Psoas muscle (tissue), 8 donors: ENCODE data around the gene PCGF3. TPM values are rescaled to one million over a fixed set of nuclear protein-coding genes. Genes with fewer than 3 reads are reported as not detected.
A peak's percentile ranks its signal among the peaks of the same experiment; 100 is the strongest.

ENCODE experiments used
- ATAC-seq, 4 donors: fragments of 200-7000 bp; cut with Tn5 transposase; one replicate each; pipeline ENCODE4 v1.9.1; 2020; ENCODE audit warnings: moderate library complexity in 3 of 4, mild to moderate bottlenecking in 2 of 4
- DNase-seq, 2 donors: peaks; one replicate each; pipeline ENCODE4 v3.0.0-alpha.2; 2020
- H3K27ac ChIP-seq: fragments of 200-600 bp; one replicate; pipeline ENCODE4 v1.8.0; 2022
- H3K27me3 ChIP-seq, 3 donors: fragments of 200-600 bp in 1 of 3; one replicate each; pipeline versions ENCODE4 v1.6.1 to v1.8.0; 2013 to 2022; ENCODE audit warnings: low read length in 2 of 3, mild to moderate bottlenecking in 2 of 3, moderate library complexity in 1 of 3; ENCODE audit not compliant: insufficient read depth in 3 of 3
- H3K36me3 ChIP-seq, 2 donors: fragments of 200-600 bp in 1 of 2; one replicate each; pipeline versions ENCODE4 v1.6.1 to v1.8.0; 2013 to 2022; ENCODE audit warnings: low read depth in 1 of 2, mild to moderate bottlenecking in 1 of 2, moderate library complexity in 1 of 2; ENCODE audit not compliant: insufficient read depth in 1 of 2
- H3K4me1 ChIP-seq: fragments of 200-600 bp; one replicate; pipeline ENCODE4 v1.8.0; 2022
- H3K4me3 ChIP-seq: fragments of 200-600 bp; one replicate; pipeline ENCODE4 v1.8.0; 2022; ENCODE audit warnings: mild to moderate bottlenecking
- H3K9me3 ChIP-seq: fragments of 200-600 bp; one replicate; pipeline ENCODE4 v1.8.0; 2022
- WGBS, 3 donors: extraction: QIAGEN DNeasy Blood & Tissue Kit; methylation state at CpG; one replicate each; pipeline versions ENCODE4 v1.1.6 to v1.1.7; 2013; 5-methylcytosine and 5-hydroxymethylcytosine counted together
- intact Hi-C, 2 donors: fragments of 100-400 bp; cut with DNase I; formaldehyde crosslinking; loops; one replicate each; pipeline versions ENCODE4 v1.11.0 to v1.14.2; 2022
- polyA plus RNA-seq, 3 donors: library from polyadenylated mRNA; stranded (reverse); fragments of 200-250 nt; gene quantifications; one replicate each; pipeline ENCODE4 v1.2.3, GENCODE V29; 2013
- total RNA-seq, 4 donors: library from RNA; stranded (reverse); fragmentation: NEBNext Ultra II Directional in 2 of 4; extraction: Animal tissue kit (Norgen Biotek cat#: 25700) in 2 of 4; gene quantifications; one replicate each; pipeline versions ENCODE4 v1.2.1 to v1.2.4, GENCODE V29; 2021 to 2023
- TF ChIP-seq, protein P1 (sequence below): fragments of 200-600 bp; IDR thresholded peaks from one replicate; pipeline ENCODE4 v1.8.0; 2022; ENCODE audit warnings: antibody characterized with exemption
- donor health status: healthy with polysubstance abuse.
- donor health status: DM: no; HTN: no; CAD: no; lungs with moderate emphysema.
- donor health status: Bipolar disorder and iron deficiency.
- donor health status: healthy.
- donor health status: DM: yes; HTN: yes; CAD: no.
- donor health status: DM: no; HTN: no; CAD: no.
- donor health status: DM: no; HTN: no; CAD: no.
- donor health status: DM: yes; HTN: yes; CAD: no.

Gene PCGF3
- total and polyA plus RNA-seq, 7 donors: 10.9 to 19.2 (median 15.1) TPM

- DNase-seq: peak in 1 of 2 donors; percentile 24
- WGBS, 3 donors: 88 to 92% (median 90%) methylated on average over 3 of the region's 3 CpGs
- Histone ChIP-seq H3K27ac (no peak overlapping the region), H3K4me1 (no peaks in the 10 kb centered on the region), H3K9me3 (no peaks in the 10 kb centered on the region), H3K4me3 (no peak overlapping the region), H3K27me3 (peaks cover 0 to 55% (median 11%) of the 10 kb centered on the region in 3 donors), H3K36me3 (no peaks in the 10 kb centered on the region)
- TF ChIP-seq, protein P1, sequence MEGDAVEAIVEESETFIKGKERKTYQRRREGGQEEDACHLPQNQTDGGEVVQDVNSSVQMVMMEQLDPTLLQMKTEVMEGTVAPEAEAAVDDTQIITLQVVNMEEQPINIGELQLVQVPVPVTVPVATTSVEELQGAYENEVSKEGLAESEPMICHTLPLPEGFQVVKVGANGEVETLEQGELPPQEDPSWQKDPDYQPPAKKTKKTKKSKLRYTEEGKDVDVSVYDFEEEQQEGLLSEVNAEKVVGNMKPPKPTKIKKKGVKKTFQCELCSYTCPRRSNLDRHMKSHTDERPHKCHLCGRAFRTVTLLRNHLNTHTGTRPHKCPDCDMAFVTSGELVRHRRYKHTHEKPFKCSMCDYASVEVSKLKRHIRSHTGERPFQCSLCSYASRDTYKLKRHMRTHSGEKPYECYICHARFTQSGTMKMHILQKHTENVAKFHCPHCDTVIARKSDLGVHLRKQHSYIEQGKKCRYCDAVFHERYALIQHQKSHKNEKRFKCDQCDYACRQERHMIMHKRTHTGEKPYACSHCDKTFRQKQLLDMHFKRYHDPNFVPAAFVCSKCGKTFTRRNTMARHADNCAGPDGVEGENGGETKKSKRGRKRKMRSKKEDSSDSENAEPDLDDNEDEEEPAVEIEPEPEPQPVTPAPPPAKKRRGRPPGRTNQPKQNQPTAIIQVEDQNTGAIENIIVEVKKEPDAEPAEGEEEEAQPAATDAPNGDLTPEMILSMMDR: no peak
- ATAC-seq: no peak
- intact Hi-C loops: no loop called here
Observed at GRCh38 chr4:661231-661630, 44.4 kb upstream of the PCGF3 start.

DNA sequence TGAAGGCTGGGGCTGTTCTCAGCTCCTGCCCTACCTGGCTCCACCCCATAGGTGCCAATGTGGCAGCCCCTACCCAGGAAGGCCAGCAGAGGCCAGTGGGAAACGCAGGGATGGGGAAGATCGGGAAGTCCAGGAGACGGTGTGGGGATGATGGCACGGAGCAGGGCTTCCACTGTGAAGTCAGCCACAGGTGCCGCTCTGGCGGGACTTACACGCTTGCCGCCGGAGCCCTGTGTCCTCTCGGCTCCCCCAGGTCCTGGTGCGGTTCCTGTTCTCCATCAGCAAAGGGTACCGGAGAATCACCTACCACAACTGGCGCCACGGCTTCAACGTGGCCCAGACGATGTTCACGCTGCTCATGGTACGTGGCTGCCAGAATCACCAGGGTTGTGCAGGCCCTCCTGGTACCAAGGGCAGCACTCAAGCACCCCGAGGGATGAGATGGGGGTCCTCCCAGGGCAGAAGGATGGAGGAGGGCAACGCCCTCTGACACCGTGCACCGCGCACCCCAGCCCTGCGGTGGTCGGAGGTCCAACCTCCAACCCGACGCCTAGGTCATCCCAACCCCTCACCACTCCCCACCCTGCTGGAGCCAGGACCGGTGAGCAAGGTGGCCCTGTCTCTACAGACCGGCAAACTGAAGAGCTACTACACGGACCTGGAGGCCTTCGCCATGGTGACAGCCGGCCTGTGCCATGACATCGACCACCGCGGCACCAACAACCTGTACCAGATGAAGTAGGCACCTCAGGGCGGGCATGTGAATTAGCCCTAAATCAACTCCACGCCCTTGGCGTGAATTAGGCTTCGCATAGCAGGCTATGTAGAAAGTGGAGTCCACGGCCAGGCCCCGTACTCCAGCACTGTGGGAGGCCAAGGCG, 43.5 kb upstream of the PCGF3 start:
- ATAC-seq (no peak), DNase-seq (peak in 1 of 2 donors; percentile 45)
- peaks cover 0 to 49% (median 11%) of the 10 kb centered on the region in 3 donors for H3K27me3 ChIP-seq
- TF ChIP-seq, protein P1: no peak
- no peaks in the 10 kb centered on the region for H3K9me3 ChIP-seq
- H3K4me1 ChIP-seq: no peaks in the 10 kb centered on the region
- intact Hi-C loops: no loop called here
- H3K36me3 ChIP-seq: no peaks in the 10 kb centered on the region
- no peak overlapping the region for H3K27ac ChIP-seq
- no peak overlapping the region for H3K4me3 ChIP-seq
- WGBS, 3 donors: 95 to 96% (median 95%) methylated on average over 42 of the region's 42 CpGs

- TF ChIP-seq, protein P1: no peak
- Histone ChIP-seq H3K4me1 (no peaks in the 10 kb centered on the region), H3K27me3 (peaks cover 0 to 49% (median 11%) of the 10 kb centered on the region in 3 donors), H3K9me3 (no peaks in the 10 kb centered on the region), H3K36me3 (no peaks in the 10 kb centered on the region), H3K27ac (no peak overlapping the region), H3K4me3 (peak overlapping the region; percentile 64)
- DNase-seq (no peak), ATAC-seq (no peak)
- intact Hi-C loops: no loop called here
- 29 to 32% (median 31%) methylated on average over 19 to 20 of the region's 20 CpGs for WGBS, 3 donors
Observed at GRCh38 chr4:663046-663437, 42.6 kb upstream of the PCGF3 start.

DNA sequence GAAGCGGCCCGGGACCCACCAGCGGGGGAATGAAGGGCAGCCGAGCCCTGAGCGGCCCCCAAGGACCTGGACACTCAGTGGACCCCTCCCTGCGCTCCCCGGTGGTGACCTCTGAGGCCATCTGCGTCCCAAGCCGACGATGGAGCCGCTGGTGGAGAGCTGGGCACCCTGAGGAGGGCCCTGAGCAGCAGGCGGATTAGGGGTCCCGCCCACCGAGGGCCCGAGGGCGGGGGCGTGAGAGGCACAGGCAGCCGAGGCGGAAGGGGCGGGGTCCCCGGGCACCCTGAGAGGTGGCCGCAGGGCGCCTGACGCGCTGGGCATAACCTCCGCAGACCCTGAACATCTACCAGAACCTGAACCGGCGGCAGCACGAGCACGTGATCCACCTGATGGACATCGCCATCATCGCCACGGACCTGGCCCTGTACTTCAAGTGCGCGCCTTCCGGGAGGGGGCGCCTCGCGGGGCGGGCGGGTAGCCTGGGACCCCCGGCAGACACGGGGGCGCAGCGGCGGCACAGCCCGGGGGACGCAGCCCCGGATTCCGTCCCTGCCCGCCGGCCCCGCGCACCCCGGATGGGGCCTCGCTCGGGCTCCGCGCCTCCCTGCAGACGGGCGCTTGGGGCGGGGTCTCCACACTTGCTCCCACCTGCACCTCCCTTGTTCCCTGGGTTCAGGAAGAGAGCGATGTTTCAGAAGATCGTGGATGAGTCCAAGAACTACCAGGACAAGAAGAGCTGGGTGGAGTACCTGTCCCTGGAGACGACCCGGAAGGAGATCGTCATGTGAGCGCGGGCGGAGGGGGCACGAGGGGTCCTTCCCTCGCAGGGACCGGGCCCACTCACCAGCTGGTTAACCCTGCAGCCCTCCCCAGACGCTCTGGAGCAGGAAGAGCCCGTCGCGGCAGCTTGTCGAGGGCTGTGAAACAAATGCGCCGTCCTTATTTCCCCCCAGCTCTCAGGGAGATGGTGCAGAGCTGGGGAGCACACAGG, 41.9 kb upstream of the PCGF3 start:
- H3K36me3 ChIP-seq: no peaks in the 10 kb centered on the region
- H3K4me1 ChIP-seq: no peaks in the 10 kb centered on the region
- peaks cover 0 to 49% (median 11%) of the 10 kb centered on the region in 3 donors for H3K27me3 ChIP-seq
- no peaks in the 10 kb centered on the region for H3K9me3 ChIP-seq
- TF ChIP-seq, protein P1: no peak
- DNase-seq: peak; percentile 61 to 64
- peak overlapping the region; percentile 64 for H3K4me3 ChIP-seq
- H3K27ac ChIP-seq: no peak overlapping the region
- ATAC-seq: no peak
- intact Hi-C loops: no loop called here
- WGBS, 3 donors: 2 to 3% (median 3%) methylated on average over 46 to 80 of the region's 80 CpGs
